ENCODE data around the gene RMRP.
"Not testable (repeated sequence)": the region's sequence is repeated elsewhere in the genome, so short reads cannot be mapped to it uniquely, and the experiment has no call there.

DNA sequence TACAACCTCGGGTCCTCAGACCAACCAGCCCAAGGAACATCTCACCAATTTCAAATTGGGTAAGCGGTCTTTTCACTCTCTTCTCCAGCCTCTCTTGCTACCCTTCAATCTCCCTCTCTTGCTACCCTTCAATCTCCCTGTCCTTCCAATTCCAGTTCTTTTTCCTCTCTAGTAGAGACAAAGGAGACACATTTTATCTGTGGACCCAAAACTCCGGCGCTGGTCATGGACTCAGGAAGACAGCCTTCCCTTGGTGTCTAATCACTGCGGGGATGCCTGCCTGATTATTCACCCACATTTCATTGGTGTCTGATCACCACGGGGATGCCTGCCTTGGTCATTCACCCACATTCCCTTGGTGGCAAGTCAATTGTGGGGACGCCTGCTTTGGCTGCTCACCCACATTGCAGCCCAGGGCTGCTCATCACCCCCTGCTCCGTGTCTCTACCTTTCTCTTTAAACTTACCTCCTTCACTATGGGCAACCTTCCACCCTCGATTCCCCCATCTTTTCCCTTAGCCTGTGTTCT is 20.3 kb downstream of the RMRP start:
- TF ChIP-seq, protein P1, sequence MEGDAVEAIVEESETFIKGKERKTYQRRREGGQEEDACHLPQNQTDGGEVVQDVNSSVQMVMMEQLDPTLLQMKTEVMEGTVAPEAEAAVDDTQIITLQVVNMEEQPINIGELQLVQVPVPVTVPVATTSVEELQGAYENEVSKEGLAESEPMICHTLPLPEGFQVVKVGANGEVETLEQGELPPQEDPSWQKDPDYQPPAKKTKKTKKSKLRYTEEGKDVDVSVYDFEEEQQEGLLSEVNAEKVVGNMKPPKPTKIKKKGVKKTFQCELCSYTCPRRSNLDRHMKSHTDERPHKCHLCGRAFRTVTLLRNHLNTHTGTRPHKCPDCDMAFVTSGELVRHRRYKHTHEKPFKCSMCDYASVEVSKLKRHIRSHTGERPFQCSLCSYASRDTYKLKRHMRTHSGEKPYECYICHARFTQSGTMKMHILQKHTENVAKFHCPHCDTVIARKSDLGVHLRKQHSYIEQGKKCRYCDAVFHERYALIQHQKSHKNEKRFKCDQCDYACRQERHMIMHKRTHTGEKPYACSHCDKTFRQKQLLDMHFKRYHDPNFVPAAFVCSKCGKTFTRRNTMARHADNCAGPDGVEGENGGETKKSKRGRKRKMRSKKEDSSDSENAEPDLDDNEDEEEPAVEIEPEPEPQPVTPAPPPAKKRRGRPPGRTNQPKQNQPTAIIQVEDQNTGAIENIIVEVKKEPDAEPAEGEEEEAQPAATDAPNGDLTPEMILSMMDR (IDR thresholded peaks at IDR 0.05) = not testable (repeated sequence)
- not testable (repeated sequence) for TF ChIP-seq POLR2A (IDR thresholded peaks at IDR 0.05)
